Hepatocyte (in vitro differentiated cells): ENCODE results near the gene CYB561.

Experiments
- EZH2 ChIP-seq: fragments of 200-600 bp; sonication (generic); IDR thresholded peaks from 2 replicates; pipeline ENCODE4 v1.6.1; 2016; ENCODE audit warnings: antibody characterized with exemption, mild to moderate bottlenecking, borderline replicate concordance
- EZH2phosphoT487 ChIP-seq: fragments of 200-600 bp; sonication (generic); IDR thresholded peaks from one replicate; pipeline ENCODE4 v1.6.1; 2018; ENCODE audit warnings: antibody characterized with exemption, mild to moderate bottlenecking, low read depth, moderate library complexity; ENCODE audit not compliant: unreplicated experiment, severe bottlenecking
- TF ChIP-seq, protein P1 (sequence below): fragments of 200-600 bp; sonication (generic); IDR thresholded peaks from 2 replicates; pipeline ENCODE4 v1.5.1; 2016; ENCODE audit warnings: antibody characterized with exemption, mild to moderate bottlenecking; ENCODE audit not compliant: poor library complexity

DNA sequence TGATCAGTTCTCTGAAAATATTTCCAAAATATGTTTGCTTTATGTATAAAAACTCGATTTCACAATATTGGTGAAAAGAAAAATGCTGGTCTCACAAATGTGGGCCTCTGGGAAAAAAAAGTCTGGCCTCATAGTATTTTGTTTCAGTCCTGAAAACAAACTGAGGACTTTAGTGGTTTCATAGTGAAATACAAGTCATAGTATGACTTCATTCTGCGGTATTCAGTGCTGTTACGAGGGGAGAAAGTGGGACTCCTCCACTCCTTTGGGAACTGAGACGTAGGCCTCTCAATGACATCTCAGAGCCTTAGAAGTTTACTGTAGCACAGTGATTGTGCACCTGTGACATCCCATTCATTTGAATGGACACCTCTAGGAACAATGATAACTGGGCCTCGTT, 56.0 kb downstream of the CYB561 start:
- TF ChIP-seq, protein P1, sequence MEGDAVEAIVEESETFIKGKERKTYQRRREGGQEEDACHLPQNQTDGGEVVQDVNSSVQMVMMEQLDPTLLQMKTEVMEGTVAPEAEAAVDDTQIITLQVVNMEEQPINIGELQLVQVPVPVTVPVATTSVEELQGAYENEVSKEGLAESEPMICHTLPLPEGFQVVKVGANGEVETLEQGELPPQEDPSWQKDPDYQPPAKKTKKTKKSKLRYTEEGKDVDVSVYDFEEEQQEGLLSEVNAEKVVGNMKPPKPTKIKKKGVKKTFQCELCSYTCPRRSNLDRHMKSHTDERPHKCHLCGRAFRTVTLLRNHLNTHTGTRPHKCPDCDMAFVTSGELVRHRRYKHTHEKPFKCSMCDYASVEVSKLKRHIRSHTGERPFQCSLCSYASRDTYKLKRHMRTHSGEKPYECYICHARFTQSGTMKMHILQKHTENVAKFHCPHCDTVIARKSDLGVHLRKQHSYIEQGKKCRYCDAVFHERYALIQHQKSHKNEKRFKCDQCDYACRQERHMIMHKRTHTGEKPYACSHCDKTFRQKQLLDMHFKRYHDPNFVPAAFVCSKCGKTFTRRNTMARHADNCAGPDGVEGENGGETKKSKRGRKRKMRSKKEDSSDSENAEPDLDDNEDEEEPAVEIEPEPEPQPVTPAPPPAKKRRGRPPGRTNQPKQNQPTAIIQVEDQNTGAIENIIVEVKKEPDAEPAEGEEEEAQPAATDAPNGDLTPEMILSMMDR = no peak
- no peak for TF ChIP-seq EZH2
- no peak for TF ChIP-seq EZH2phosphoT487
